ENCODE data around the gene TBX18. TPM values are rescaled to one million over a fixed set of nuclear protein-coding genes. Genes with fewer than 3 reads are reported as not detected.

Gene TBX18
- total RNA-seq, 1 experiment from 2014 or later = not detected

DNA sequence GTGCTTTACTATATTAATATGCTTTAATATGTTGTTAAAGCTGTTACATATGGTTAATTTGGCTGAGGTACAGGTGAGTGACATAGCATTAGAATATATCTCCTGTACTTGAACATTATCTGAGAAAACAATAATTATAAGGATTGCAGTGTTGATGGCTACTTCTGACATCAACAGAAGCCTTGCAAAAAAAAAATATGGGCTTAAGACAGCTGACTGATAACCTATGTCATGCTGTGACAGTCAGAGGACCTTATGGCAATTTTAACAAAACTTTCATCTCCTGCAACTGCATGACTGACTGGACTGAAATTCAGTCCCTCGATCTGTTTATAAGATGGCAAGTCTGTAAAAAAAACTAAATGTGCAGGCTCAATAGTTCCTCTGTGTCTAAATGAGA lies 27.5 kb upstream of the TBX18 start:
- H3K36me3 ChIP-seq (ENCODE audit: control insufficient read depth, insufficient read depth, low read length) = no peaks in the 10 kb centered on the region

DNA sequence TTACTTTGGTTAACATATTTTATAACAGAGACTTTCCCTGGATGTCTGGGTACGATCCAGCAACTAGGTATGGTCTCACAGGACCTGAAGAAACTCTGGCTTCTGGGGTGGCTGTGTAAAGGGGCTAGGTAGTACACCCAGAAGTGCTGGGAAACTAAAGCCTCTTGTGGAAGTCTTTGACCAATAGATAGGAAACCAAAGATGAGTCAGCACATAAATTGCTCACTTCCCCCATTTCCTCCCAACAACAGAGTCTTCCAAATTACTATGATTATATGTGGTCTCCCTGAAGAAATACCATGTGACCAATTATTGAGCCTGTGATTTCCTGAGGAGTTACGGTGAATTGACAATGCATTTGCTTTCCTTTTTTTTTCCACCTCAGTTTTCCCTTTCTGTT lies 26.8 kb upstream of the TBX18 start:
- no peak overlapping the region for H3K27ac Mint-ChIP-seq (ENCODE audit: unreplicated experiment)
- CTCF ChIA-PET = no interaction called here

More for the DNA sequence above, 27.5 kb upstream of the TBX18 start:
- H3K27me3 Mint-ChIP-seq (ENCODE audit: insufficient read depth, unreplicated experiment) = peaks cover 5% of the 10 kb centered on the region
- no peak overlapping the region for H3K4me3 Mint-ChIP-seq (ENCODE audit: unreplicated experiment)
- H3K27ac Mint-ChIP-seq (ENCODE audit: unreplicated experiment) = no peak overlapping the region
- POLR2A ChIA-PET = no interaction called here
- no peak for TF ChIP-seq CTCF (IDR thresholded peaks at IDR 0.05; ENCODE audit: insufficient read depth in 1 of 2, low read depth in 1 of 2, low read length in 1 of 2, severe bottlenecking in 1 of 2, unreplicated experiment in 1 of 2)
- Histone ChIP-seq H3K4me3 (ENCODE audit: low read depth, low read length) (no peak overlapping the region), H3K27me3 (replicated peaks; ENCODE audit: control insufficient read depth, insufficient read depth, low read length) (no peaks in the 10 kb centered on the region), H3K9me3 (no peaks in the 10 kb centered on the region), H3K4me1 (no peaks in the 10 kb centered on the region)
- no TSS peak for BruUV-seq (replicated peaks)
- intact Hi-C loops (cut with micrococcal nuclease; ENCODE audit: unreplicated experiment) = no loop called here
- peaks cover 9% of the 10 kb centered on the region for H3K9me3 Mint-ChIP-seq (ENCODE audit: unreplicated experiment)
- no peaks in the 10 kb centered on the region for H3K36me3 Mint-ChIP-seq (ENCODE audit: insufficient read depth, unreplicated experiment)
- DNase-seq = no peak
- CTCF ChIA-PET = no interaction called here
- H3K4me1 Mint-ChIP-seq (ENCODE audit: low read depth, unreplicated experiment) = no peaks in the 10 kb centered on the region

GRCh38 chr6:84789170-84789569 lies 24.8 kb upstream of the TBX18 start:
- TF ChIP-seq CTCF (IDR thresholded peaks at IDR 0.05; ENCODE audit: insufficient read depth in 1 of 2, low read depth in 1 of 2, low read length in 1 of 2, severe bottlenecking in 1 of 2, unreplicated experiment in 1 of 2) = no peak
- intact Hi-C loops (cut with micrococcal nuclease; ENCODE audit: unreplicated experiment) = no loop called here
- no TSS peak for BruUV-seq (replicated peaks)

More for the DNA sequence above, 26.8 kb upstream of the TBX18 start:
- Histone ChIP-seq H3K4me1 (no peaks in the 10 kb centered on the region), H3K4me3 (ENCODE audit: low read depth, low read length) (no peak overlapping the region), H3K36me3 (ENCODE audit: control insufficient read depth, insufficient read depth, low read length) (no peaks in the 10 kb centered on the region), H3K27me3 (replicated peaks; ENCODE audit: control insufficient read depth, insufficient read depth, low read length) (no peaks in the 10 kb centered on the region), H3K9me3 (no peaks in the 10 kb centered on the region)
- TF ChIP-seq CTCF (IDR thresholded peaks at IDR 0.05; ENCODE audit: insufficient read depth in 1 of 2, low read depth in 1 of 2, low read length in 1 of 2, severe bottlenecking in 1 of 2, unreplicated experiment in 1 of 2) = no peak
- POLR2A ChIA-PET = no interaction called here
- Mint-ChIP-seq H3K36me3 (ENCODE audit: insufficient read depth, unreplicated experiment) (no peaks in the 10 kb centered on the region), H3K4me3 (ENCODE audit: unreplicated experiment) (no peak overlapping the region), H3K9me3 (ENCODE audit: unreplicated experiment) (peaks cover 3% of the 10 kb centered on the region), H3K27me3 (ENCODE audit: insufficient read depth, unreplicated experiment) (peaks cover 5% of the 10 kb centered on the region), H3K4me1 (ENCODE audit: low read depth, unreplicated experiment) (no peaks in the 10 kb centered on the region)
- DNase-seq = no peak
- no TSS peak for BruUV-seq (replicated peaks)
- intact Hi-C loops (cut with micrococcal nuclease; ENCODE audit: unreplicated experiment) = no loop called here

More at GRCh38 chr6:84789170-84789569, 24.8 kb upstream of the TBX18 start:
- H3K4me1 ChIP-seq = no peaks in the 10 kb centered on the region
- POLR2A ChIA-PET = no interaction called here
- no peaks in the 10 kb centered on the region for H3K9me3 ChIP-seq
- peaks cover 5% of the 10 kb centered on the region for H3K27me3 Mint-ChIP-seq (ENCODE audit: insufficient read depth, unreplicated experiment)
- H3K36me3 ChIP-seq (ENCODE audit: control insufficient read depth, insufficient read depth, low read length) = no peaks in the 10 kb centered on the region
- no peaks in the 10 kb centered on the region for H3K4me1 Mint-ChIP-seq (ENCODE audit: low read depth, unreplicated experiment)
- CTCF ChIA-PET = no interaction called here
- no peak for DNase-seq
- H3K4me3 ChIP-seq (ENCODE audit: low read depth, low read length) = no peak overlapping the region
- no peaks in the 10 kb centered on the region for H3K27me3 ChIP-seq (replicated peaks; ENCODE audit: control insufficient read depth, insufficient read depth, low read length)
- H3K9me3 Mint-ChIP-seq (ENCODE audit: unreplicated experiment) = no peaks in the 10 kb centered on the region
- H3K4me3 Mint-ChIP-seq (ENCODE audit: unreplicated experiment) = no peak overlapping the region
- H3K27ac Mint-ChIP-seq (ENCODE audit: unreplicated experiment) = no peak overlapping the region
- no peaks in the 10 kb centered on the region for H3K36me3 Mint-ChIP-seq (ENCODE audit: insufficient read depth, unreplicated experiment)
